GM23248 (cell line): ENCODE data around the gene TGM1.

Experiments used
- EZH2 ChIP-seq: fragments of 200-600 bp; sonication (generic); IDR thresholded peaks from 2 replicates; pipeline ENCODE4 v1.6.1; 2018; ENCODE audit warnings: antibody characterized with exemption, mild to moderate bottlenecking; ENCODE audit not compliant: insufficient read depth, poor library complexity, severe bottlenecking
- EZH2phosphoT487 ChIP-seq: fragments of 200-600 bp; sonication (generic); IDR thresholded peaks from 2 replicates; pipeline ENCODE4 v1.6.1; 2018; ENCODE audit warnings: antibody characterized with exemption, moderate library complexity, mild to moderate bottlenecking, low read depth; ENCODE audit not compliant: insufficient read depth

DNA sequence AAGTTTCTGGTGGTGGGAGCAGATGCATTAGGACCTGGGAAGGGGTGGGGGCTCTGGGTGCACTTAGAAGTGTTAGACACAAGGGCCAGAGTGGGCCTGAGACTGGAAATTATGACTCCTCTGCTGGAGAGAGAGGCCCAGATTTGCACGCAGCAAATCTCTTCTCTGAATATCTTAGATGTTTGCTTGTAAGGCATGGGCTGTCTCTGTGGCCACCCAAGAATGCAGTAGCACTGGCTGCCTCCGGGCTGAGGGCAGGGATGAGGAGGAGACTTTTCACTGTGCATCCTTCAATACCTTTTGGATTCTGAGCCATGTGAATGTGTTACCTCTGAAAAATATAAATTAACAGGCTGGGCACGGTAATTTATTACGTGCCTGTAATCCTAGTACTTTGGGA, 22.4 kb upstream of the TGM1 start:
- TF ChIP-seq EZH2 = no peak
- TF ChIP-seq EZH2phosphoT487 = no peak
